Middle frontal gyrus (tissue), 1 donor: Measurements from ENCODE around the gene PTGIS.
A peak's percentile ranks its signal among the peaks of the same experiment; 100 is the strongest.

ENCODE experiments used
- DNase-seq: peaks from one replicate; pipeline ENCODE4 v3.0.0-alpha.2; 2015; ENCODE audit warnings: low spot score; ENCODE audit errors: extremely low spot score

The PTGIS gene

DNA sequence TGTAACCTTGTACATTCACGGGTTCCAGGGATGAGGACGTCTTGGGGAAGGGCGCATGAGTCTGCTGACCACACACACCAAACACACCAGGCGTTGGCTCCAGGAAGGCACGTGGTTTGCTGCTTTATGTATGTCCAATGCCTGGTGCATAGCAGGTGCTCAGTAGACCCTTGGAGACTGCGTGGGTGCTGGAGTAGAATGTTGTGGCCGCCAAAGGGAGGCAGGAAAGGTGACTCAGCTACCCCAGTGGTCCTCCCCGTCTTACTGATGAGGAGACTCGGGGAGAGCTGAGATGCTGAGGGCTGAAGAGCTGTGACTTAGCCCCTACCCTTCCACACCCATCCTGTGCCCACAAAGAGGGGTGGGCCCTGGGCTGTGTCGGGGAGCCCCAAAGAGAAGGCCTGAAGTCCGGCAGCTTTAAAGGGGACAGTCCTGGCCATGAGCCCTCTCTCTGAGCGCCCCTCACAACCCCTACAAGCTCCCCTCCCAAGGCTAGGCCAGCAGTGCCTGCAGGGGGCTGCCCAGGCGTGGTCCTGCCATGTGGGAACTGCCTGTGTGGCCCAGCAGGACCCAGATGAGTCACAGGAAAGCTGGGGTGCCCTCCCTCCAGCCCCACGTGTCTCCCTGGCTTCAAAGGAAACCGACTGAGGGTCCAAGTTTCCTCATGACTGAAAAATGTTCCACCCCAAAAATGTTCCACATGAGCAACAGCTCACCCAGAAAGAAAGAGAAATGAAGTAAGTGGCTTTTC, 28.0 kb upstream of the PTGIS start:
- no peak for DNase-seq

DNA sequence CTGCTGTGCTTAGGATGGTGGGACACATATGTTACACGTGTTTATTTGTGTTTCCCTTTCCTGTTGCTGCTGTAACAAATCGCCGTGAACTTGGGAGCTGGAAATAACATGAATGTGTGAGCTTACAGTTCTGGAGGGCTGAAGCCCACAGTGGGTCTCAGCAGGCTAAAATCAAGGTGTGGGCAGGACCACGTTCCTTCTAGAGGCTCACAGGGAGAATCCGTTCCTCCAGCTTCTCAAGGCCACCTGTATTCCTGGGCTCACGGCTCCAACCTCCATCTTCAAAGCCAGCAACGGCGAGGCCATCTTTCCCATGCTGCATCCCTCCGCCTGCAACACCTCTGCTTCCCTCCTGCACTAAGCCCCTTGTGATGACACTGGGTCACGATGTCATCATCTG, 27.4 kb upstream of the PTGIS start:
- DNase-seq: no peak

DNA sequence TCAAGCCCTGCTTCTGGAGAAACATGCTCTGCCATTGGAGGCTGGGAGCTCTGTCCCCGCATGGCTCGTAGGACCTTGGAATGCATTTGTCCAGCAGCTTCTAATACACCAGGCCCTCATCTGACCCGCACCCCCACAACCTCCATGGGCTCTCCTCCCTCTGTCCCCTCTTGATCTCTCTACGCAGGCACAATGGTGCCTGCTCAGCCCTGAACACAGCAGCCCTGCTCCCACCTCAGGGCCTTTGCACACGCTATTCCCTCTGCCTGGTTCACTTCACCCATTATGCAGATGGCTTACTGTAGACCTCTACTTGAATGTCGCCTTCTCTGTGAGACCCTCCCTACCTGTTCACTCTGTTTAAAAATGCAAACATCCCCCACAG, 27.0 kb upstream of the PTGIS start:
- no peak for DNase-seq

DNA sequence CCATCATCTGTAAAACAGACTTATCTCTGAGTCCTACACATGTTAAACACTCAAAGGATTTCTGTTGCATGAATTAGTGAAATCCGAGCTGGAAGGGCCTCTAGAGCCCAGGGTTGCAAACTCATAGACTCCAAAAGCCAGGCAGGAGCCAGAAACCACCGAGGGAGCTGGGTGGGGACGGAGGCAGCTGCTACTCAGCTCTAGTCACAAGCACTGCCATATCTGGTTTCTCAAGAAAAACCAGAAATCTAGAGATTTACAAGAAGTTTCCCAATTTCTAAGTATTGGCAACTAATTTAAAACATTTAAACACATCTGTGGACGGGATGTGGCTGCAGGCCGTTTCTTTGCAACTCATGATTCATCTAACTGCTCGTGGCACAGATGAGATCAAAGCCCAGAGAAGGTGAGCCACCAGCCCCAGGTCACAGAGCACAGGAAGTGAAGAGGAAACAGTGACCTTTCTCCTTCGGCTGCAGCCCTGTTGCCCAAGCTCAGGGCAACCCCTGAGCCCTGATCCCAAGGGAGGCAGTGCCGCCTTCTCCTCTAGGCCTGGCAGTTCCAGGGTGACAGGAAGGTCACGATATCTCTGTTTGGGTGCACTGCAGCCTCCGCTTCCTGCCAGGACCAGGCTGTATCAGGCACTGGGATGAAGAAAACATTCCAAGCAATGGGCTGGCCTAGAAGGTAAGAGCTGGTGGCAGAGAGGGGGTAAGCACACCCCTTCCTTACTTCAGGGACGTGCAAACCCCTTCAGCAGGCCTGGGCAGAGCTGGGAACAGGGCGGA, 26.4 kb upstream of the PTGIS start:
- DNase-seq: no peak

DNA sequence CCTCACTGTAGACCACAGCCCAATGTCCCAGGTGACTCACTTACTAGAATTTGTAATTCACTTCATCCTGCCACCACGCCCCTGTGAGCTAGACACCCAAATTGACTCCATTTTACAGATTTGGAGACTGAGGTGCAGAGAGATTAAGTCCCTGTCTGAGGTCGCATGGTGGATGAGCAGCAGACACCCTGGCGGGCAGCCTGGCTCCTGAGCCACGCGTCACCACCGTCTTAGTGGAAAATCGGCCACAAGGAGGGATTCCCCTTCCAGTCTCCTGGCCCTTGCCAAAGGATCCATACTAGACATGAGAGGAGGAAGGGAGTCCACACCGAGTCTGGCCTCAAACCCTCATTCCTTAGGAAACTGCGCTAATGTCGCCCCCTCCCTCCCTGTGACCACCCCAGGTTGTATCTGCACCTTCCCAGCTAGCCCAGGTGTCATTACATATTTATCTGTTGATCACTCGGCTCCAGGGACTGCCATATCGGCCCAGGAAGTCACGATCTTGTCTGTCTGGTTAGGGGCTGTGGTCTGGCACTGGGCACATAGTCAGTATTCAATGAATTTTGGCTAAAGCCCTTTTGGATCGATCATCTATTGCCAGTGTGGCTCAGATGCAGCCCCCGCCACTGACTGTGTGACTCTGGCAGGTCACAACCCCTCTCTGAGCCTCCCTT, 25.7 kb upstream of the PTGIS start:
- DNase-seq: no peak

DNA sequence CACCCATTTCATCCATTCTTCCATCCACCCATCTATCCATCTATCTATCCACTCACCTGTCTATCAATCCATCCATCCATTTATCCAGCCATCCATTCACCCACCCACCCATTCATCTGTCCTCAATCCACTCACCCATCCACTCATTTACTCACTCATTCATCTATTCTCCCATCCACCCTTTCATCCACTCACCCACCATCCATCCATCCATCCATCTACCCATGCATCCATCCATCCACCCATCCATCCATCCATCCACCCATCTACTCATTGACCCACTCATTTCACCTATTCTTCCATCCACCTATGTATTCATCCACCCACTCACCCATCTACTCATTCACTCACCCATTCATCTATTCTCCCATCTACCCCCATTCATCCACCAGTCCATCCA, 24.2 kb upstream of the PTGIS start:
- no peak for DNase-seq

DNA sequence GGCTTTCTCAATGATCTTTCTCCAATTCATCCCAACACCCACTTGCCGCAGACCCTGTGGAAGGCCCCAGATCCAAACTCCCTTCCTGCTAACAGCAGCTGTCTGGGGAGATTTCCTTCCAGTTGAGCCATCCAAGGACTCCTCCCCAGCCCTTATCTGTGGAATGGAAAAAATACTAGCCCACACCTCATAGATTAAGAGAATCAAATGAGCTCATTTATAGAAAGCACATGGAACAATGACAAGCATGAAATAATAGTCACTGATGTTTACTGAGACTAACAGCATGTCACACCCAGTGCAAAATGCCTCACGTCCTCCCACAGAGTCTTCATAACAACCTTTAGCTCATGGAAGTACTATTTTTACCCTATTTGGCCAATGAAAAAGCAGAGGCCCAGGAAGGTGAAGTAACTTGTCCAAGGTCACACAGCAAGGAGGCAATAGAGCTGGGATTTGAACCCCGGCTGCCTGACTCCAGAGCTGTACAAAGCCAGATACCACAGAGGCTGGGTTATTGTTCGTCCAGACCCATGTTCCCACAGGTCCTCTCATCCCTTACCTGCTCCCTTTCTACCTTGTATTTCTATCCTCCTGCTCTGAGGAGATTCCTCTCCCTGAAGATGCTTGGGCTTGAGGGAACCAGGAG, 23.4 kb upstream of the PTGIS start:
- no peak for DNase-seq

DNA sequence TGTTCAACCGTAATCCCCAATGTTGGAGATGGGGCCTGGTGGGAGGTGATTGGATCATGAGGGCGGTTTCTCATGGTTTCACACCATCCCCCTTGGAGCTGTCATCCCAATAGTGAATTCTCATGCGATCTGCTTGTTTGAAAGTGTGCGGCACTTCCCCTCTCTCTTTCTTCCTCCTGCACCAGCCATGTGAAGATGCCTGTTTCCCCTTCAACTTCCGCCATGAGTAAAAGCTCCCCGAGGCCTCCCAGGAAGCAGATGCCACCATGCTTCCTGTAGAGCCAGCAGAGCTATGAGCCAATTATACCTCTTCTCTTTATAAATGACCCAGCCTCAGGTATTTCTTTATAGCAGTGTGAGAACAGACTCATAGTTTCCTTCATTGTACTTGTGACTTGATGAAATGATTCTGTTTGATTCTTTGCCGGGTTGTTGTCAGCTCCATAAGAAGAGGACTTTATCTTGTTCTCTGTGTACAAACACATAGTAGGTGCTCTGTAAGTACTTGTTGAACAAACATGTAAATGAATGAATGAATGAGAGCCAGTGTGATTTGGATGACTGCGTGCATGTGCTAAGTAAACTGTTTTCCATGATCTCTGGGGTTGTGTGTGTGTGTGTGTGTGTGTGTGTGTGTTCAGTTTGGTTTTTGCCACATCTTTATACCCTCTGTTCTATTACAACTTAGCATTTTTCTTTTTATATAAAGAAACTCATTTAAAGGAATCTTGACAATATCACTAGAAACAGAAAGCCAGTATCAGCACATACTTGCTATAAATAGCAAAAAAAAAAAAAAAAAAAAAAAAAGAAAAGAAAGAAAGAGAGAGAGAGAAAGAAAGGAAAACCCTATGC, 22.5 kb upstream of the PTGIS start:
- no peak for DNase-seq

DNA sequence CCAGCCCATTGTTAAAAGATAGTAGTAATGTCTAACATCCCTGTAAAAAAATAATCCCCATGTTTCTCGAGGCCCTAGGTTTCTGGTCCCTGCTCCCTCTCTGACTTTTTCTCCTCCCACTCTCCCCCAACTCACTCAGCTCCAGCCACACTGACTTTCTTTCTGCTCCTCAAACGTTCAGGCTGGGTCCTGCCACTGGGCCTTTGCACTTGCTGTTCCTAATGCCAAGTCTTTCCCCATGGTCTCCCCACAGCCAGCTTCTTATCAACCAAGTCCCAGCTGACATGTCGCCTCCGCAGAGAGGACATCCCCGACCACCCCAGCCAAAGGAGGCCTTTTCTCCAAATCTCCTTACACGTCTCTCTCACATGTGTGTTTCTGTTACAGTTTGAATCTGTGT, 21.8 kb upstream of the PTGIS start:
- no peak for DNase-seq

DNA sequence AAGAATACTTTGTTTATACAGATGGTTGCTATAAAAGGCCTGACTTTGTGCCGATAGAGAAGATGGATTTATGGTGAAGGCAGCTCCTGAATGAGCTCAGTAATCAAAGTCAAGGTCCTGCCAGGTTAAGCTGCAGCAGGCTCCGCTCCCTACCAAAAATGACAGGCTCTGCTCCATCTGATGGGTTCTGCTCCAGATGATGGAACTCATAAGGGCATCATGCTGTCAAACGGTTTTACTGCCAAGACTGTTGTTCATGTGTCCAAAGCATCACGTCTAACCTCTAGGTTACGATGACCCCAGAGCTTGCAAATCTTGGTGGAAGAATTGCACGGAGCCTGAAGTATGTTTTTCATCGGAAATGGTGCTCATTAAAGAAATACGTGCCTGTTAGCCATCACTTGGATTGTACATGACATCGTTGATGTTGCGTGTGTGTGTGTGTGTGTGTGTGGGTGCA, 19.2 kb upstream of the PTGIS start:
- no peak for DNase-seq

DNA sequence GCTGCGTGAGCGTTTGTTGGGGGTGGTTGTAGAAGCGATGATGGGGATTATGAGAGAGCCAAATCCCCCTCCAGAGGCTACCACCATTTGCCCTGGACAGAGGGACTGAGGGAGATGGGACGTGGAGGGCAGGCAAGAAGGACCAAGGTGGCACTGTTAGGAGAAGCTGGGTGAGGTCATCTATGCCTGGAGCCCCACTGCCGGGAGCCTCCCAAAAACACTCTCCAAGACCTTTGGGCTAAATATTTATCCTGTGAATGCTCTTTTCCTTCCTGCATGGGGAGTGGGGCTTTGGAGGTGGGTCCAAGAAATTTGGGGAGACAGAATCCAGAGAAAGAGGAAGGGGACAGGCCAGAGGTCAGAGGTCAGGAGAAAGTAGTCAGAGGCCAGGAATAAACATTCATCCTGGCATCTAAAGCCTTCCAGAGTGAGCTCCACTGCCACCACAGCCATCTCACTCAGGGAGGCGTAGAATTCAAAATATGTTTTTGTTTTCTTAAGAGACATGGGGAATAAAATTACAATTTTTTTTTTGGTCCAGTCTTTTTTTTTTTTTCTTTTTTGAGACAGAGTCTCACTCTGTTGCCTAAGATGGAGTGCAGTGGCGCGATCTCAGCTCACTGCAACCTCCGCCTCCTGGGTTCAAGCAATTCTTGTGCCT, 17.8 kb upstream of the PTGIS start:
- no peak for DNase-seq

DNA sequence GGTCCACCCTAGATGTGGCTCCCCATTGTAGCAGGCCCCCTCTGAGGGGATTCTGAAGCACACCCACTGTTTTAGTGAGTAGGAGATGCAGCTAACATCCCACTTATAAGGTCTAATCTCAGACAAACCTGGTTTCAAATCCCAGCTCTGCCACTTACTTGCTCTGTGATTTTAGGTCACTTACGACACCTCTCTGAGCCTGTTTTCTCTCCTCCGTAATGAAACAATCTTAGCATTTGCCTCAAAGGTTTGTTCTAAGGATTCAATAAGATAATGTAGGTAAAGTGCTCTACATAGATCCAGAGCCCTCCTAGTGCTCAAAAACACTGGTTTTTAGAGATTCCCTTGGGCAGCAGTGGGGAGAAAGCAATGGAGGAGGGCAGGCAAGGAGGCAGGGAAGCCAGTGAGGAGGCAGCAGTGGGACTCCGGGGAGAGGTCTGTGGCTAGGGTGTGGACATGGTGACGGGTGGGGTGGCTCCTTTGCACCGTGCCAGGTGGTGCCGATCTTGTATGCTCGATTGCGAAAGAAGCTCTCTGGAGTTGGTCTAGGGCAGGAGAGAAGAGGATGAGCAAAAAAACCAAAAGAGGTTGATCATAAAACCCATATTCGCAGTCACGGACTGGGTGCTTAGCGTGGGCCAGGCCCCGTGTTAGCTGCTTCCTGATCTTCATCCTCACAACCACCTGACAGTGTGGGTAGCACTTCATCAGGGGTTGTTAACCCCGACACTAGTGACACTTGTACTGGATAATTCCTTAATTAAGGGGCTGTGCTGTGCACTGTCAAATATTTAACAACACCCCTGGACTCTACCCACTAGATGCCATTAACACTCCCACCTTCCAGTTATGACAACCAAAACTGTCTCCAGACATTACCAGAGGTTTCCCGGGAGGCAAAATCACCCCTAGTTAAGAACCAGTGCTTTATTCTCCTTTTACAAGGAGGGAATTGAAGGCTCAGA, 16.8 kb upstream of the PTGIS start:
- DNase-seq: no peak

DNA sequence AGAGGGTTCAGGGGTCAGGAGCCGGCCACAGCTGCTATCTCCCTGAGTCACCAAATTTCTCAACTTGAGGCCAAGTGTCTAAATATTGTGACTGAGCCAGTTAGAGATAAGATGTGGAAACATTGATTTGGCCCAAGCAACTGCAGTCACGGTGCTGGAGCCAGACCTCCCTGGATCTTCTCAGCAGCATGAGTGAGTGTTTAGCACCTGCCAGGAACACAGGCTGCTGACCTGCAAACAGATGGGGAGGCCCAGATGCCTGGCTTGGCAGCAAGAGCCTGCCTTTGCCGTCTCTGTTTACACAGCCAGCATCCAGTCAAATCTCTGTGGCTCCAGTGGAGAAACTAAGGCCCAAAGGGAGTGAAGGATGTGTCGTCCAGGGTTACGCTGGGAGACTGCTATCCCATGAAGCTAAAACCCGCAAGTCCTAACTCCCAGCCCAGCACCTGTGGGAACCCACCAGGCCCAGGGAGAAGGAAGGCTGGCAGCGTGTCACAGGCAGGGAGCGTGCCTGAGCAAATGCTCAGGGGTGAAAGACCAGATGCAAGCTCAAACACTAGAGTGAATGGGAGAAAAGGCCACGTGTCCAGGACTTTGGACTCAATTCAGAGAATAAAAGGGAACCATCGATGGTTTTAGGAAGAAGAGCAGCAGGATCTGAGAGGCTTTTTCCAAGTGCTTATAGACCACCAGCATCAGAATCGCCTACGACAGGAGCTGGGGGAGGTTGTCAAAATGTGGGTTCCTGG, 15.9 kb upstream of the PTGIS start:
- peak; percentile 4 for DNase-seq

DNA sequence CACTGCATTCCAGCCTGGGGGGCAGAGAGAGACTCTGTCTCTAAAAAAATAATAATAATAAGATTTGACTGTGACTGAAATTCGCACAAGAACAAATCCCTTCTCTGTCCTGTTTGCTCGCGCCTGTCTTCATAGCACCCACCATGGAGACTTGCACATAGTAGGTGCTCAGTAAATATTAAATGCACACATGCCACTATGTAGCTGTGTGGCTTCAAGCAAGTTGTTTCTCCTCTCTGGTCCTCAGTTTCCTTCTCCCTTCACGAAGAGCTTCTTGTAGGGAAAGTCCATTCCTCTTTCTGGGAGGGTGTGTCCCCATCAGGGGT, 15.4 kb upstream of the PTGIS start:
- no peak for DNase-seq

DNA sequence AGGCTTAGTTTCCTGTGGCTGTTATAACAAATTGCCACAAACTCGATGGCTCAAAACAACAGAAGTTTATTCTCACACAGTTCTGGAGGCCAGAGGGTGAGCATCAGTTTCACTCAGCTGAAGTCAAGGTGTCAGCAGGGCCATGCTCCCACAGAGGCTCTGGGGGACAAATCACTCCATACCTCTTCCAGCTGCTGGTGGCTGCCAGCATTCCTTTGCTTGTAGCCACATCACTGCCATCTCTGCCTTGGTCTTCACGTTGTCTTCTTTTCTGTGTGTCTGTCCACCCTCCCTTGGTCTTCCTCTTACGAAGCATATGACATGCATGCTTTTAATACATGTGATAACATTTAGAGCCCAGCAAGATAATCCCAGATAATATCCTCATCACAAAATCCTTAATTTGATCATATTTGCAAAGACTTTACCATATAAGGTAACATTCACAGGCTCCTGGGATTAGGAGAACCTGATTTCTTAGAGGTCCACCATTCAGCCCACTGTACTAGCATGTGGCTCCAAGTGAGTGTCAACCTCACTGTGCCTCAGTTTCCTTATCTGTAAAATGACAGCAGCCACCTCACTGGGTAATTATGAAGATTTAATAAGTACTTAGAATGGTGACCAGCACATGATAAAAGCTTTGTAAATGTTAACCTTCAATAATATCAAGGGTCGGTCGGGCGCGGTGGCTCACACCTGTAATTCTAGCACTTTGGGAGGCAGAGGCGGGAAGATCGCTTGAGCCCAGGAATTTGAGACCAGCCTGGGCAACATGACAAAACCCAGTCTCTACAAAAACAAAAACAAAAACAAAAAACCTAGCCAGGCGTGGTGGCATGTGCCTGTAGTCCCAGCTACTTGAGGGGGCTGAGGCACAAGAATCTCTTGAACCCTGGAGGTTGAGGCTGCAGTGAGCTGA, 14.7 kb upstream of the PTGIS start:
- no peak for DNase-seq

DNA sequence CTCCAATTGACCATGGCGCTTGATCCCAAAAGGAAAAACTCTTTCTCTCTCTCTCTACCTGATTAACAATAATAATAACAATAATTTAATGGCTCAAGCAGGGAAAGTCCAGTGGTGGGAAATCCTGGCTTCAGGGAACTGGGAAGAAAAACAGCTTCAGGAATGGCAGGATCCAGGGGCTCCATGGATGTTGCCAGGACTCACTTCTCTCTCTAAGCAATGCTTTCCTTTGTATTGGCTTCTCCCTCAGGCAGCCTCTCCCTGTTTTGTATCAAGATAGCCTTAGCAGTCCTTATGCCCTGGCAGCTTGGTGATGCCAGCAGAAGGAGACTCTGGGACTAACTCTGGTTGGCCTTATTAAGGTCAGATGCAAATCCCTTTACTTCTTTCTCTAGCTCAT, 13.5 kb upstream of the PTGIS start:
- no peak for DNase-seq

DNA sequence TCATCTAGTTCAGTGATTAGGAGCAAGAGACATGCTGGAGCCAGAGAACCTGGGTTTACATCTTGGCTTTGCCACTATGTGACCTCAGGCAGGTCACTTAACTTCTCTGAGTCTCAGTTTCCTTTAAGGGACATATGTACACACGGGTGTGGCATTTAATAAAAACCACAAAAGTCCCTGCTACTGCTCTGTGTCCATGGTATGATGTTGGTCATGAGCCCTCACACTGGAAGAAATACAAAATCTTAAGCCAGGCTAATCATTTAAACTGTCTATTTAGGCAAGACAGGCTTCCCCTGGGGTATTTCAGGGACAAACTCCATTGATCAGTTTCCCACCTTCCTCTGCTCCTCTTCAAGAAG, 12.9 kb upstream of the PTGIS start:
- no peak for DNase-seq
